Measurements from ENCODE around the gene C16orf95.
A peak's percentile ranks its signal among the peaks of the same experiment; 100 is the strongest.

C16orf95 gene

GRCh38 chr16:87316450-87316922 lies 706 bp downstream of the C16orf95 start:
- no peak for DNase-seq

GRCh38 chr16:87314990-87315420 lies 2.2 kb downstream of the C16orf95 start:
- DNase-seq = no peak

- DNase-seq = no peak
Observed at GRCh38 chr16:87312008-87312407, 5.2 kb downstream of the C16orf95 start.

GRCh38 chr16:87311387-87311786 lies 5.8 kb downstream of the C16orf95 start:
- no peak for DNase-seq

- no peak for DNase-seq
Observed at GRCh38 chr16:87310610-87311009, 6.6 kb downstream of the C16orf95 start.

- DNase-seq = no peak
Observed at GRCh38 chr16:87309620-87310525, 7.3 kb downstream of the C16orf95 start.

GRCh38 chr16:87308826-87309225 lies 8.4 kb downstream of the C16orf95 start:
- DNase-seq = no peak

- no peak for DNase-seq
Observed at GRCh38 chr16:87306516-87306915, 10.7 kb downstream of the C16orf95 start.

- peak in 1 of 14 donors; percentile 32 for DNase-seq
Observed at GRCh38 chr16:87305505-87306391, 11.4 kb downstream of the C16orf95 start.

- no peak for DNase-seq
Observed at GRCh38 chr16:87304951-87305350, 12.2 kb downstream of the C16orf95 start.

- DNase-seq = no peak
Observed at GRCh38 chr16:87303962-87304521, 13.2 kb downstream of the C16orf95 start.

- no peak for DNase-seq
Observed at GRCh38 chr16:87303431-87303930, 13.7 kb downstream of the C16orf95 start.

- no peak for DNase-seq
Observed at GRCh38 chr16:87298857-87299465, 18.2 kb downstream of the C16orf95 start.

- peak in 1 of 14 donors; percentile 2 for DNase-seq
Observed at GRCh38 chr16:87297918-87298631, 19.1 kb downstream of the C16orf95 start.

- no peak for DNase-seq
Observed at GRCh38 chr16:87297407-87297806, 19.8 kb downstream of the C16orf95 start.

GRCh38 chr16:87295661-87296531 lies 21.3 kb downstream of the C16orf95 start:
- no peak for DNase-seq

- DNase-seq = no peak
Observed at GRCh38 chr16:87295259-87295658, 21.9 kb downstream of the C16orf95 start.

- no peak for DNase-seq
Observed at GRCh38 chr16:87293990-87294389, 23.2 kb downstream of the C16orf95 start.

- DNase-seq = no peak
Observed at GRCh38 chr16:87291944-87292343, 25.2 kb downstream of the C16orf95 start.

- no peak for DNase-seq
Observed at GRCh38 chr16:87288753-87289362, 28.3 kb downstream of the C16orf95 start.

Measured in C1 segment of cervical spinal cord (tissue), 14 donors.